Fibroblast of skin of left biceps (primary cell): ENCODE measurements around the gene CXADR.

Experiments used
- DNase-seq, 2 experiments: peaks; one replicate each; pipeline ENCODE4 v3.0.0-alpha.2; 2013; ENCODE audit warnings: low read depth in 2 of 2

The CXADR gene

GRCh38 chr21:17539743-17540341 lies 27.0 kb downstream of the CXADR start:
- no peak for DNase-seq

DNA sequence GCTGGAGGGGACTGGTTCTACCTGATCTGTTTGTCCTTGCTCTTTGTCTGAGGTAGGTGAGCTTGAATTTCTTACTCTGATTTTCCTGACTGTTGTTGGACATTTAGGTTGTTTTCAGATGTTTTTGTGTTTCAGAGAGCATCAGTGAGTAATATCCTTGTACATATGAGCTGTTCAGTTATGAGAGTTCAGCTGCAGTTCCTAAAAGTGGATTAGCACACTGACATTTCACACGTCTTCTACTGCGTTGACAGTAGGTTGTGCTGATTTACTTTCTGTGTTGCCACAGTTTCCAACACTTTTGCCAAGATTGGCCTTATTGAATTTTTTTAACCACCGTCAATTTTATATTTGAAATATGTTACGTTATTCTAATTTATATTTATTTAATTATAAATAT lies 27.7 kb downstream of the CXADR start:
- DNase-seq: no peak

DNA sequence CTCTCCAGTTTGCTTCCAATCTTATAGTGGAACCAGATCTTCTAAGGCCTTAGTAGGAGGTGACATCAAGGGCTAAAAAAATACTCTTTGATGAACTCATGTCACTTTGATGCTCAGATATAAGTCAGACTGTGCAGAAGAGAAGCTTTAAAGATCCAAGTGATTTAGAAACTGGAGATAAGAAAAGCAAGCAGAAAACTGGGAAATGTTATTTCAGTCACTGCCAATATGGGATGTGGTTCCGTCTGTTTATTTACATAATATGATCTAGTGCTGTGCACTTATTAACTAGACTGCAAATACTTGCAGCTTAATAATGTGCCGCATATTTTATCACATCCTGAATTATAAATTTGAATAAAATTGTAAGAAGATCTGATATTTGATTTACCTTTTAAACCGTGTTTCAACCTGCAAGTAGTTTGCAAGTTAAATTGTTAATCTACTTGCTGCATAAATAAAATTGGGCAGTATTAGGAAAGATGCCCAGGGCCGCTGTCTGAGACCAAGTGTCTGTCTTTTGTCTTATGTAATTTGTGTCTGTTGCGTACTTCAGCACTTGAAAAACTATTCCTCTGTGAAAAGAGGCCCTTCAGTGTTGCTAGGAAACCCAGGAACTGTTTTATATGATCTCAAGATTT lies 29.6 kb downstream of the CXADR start:
- no peak for DNase-seq

GRCh38 chr21:17545007-17545406 lies 32.2 kb downstream of the CXADR start:
- DNase-seq: no peak

GRCh38 chr21:17548262-17548661 lies 35.4 kb downstream of the CXADR start:
- DNase-seq: no peak

DNA sequence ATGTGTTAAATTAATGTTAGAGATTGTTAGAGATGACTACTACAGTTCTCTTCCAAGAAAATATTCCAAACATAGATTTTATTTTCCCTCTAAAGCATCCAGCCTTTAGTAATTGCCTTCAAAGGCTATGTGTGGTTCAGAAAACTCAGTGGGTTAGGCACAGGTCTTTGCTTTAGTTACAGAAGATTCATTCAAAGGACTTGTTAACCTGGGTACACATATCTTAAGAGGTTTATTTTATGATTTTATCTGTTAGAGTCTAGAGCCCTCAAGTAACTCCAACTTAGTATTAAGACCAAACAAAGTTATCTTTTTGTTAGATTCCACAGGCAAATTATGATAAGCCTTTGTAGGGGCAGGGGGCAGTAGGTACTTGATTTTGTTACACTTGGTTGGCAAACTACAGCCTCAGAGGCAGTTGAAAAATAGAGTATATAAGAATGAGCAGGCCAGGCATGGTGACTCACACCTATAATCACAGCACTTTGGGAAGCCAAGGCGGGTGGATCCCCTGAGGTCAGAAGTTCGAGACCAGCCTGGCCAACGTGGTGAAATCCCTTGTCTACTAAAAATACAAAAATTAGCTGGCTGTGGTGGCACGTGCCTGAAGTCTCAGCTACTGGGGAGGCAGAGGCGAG lies 37.9 kb downstream of the CXADR start:
- DNase-seq: no peak

DNA sequence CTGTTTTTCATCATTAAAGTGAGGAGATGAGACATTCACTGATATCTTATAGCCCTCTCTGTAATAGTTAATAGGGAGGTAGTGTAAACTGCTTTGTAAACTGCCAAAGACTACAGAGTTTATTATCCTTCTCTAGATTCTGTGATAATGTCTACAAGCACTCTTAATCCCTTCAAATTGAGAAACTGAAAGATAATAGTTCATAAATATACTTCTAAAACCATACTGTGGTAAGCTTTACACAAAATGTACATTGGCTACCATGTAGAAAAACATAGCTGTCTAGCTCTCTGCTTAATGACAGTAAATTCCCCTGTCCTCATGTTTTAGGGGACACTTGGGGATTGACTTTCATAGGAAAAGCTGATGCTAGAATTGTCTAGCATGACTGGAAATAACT lies 39.6 kb downstream of the CXADR start:
- no peak for DNase-seq

GRCh38 chr21:17554120-17554519 lies 41.3 kb downstream of the CXADR start:
- DNase-seq: no peak

- no peak for DNase-seq
Measured at GRCh38 chr21:17554679-17555465, 42.0 kb downstream of the CXADR start.

GRCh38 chr21:17560377-17561025 lies 47.7 kb downstream of the CXADR start:
- no peak for DNase-seq

DNA sequence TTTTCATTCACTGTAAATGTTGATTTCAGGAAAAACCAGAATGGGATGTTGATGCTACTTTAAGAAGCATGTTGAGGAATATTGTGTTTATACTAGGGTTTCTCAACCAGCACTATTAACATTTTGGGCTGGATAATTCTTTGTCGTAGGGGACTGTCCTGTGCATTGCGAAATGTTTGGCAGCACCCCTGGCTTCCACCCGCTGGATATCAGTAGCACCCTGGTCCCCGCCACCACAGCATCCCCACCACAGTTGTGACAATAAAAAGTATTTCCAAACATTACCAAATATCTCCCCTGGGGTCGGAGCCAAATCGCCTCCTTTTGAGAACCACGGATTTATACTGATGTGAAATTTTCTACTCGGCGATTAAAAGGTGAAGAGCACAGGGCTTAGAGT lies 57.9 kb downstream of the CXADR start:
- no peak for DNase-seq

GRCh38 chr21:17572431-17572830 lies 59.6 kb downstream of the CXADR start:
- no peak for DNase-seq

DNA sequence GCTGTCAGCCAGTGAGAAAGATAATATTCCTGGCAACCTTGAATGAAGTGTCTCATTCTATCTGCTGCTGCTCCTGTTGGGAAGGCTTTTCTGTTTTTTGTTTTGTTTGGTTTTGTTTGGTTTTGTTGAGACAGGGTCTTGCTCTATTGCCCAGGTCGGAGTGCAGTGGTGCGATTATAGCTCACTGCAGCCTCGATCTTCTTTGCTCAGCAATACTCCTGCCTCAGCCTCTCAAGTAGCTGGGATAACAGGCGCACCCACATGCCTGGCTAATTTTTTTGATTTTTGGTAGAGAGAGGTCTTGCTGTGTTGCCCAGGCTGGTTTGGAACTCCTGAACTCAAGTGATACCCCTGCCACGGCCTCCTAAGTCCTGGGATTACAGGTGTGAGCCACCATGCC lies 62.2 kb downstream of the CXADR start:
- no peak for DNase-seq

- no peak for DNase-seq
Measured at GRCh38 chr21:17576080-17576835, 63.4 kb downstream of the CXADR start.

- no peak for DNase-seq
Measured at GRCh38 chr21:17577701-17578100, 64.9 kb downstream of the CXADR start.

GRCh38 chr21:17578162-17578561 lies 65.3 kb downstream of the CXADR start:
- no peak for DNase-seq

DNA sequence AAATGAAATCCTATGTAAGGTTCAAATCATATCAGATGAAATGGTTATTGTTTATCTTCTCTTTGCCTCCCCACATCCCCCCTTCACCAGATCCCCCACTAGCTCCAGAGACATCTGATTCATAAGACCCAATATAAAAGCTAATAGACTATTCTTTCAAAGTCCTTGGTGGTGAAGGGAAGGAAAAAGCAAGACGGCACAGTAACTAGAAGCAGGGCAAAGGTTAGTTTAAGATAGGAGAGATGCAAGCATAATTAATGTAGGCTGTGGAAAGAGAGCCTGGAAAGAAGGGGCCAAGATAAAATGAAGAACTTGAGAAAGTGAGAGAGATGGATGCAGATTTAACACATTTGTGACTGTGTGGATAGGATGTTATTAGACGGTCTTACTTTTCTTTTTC lies 66.0 kb downstream of the CXADR start:
- DNase-seq: no peak

DNA sequence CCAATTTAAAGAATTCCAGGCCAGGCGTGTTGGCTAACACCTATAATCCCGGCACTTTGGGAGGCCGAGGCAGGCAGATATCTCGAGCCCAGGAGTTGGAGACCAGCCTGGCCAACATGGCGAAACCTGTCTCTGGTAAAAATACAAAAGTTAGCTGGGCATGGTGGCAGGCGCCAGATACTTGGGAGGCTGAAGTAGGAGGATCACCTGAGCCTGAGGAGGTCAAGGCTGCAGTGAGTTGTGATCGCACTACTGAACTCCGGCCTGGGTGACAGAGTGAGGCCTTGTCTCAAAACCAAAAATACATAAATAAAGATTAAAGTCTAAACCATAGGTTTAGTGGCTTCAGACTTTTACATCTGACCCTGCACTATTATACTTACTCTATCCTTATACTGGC lies 67.5 kb downstream of the CXADR start:
- DNase-seq: no peak

GRCh38 chr21:17583898-17584297 lies 71.1 kb downstream of the CXADR start:
- no peak for DNase-seq

- DNase-seq: peak in 1 of 2 experiments; percentile 18
Measured at GRCh38 chr21:17585875-17586450, 73.1 kb downstream of the CXADR start.

DNA sequence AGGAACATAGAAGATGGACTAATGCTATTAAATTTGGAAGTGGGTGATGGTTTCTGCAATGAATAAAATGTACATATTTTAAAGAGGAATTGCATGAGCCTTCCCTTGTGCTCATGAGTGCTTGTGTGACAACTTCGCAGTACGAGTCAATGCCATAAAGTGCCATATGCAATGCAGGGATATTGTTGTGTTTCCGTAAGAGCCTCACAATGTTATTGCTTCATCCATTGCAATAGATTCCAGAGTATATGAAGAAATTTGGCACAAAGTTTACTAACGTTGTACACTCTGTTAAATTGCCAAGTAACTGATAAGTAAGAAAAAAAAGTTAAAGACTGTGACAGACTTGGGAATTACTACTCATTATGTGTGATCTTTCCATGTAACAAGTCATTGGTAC lies 77.6 kb downstream of the CXADR start:
- DNase-seq: no peak
